ENCODE data around the gene DENND6A.
"Not testable (repeated sequence)": the region's sequence is repeated elsewhere in the genome, so short reads cannot be mapped to it uniquely, and the experiment has no call there.

The DENND6A gene, protein sequence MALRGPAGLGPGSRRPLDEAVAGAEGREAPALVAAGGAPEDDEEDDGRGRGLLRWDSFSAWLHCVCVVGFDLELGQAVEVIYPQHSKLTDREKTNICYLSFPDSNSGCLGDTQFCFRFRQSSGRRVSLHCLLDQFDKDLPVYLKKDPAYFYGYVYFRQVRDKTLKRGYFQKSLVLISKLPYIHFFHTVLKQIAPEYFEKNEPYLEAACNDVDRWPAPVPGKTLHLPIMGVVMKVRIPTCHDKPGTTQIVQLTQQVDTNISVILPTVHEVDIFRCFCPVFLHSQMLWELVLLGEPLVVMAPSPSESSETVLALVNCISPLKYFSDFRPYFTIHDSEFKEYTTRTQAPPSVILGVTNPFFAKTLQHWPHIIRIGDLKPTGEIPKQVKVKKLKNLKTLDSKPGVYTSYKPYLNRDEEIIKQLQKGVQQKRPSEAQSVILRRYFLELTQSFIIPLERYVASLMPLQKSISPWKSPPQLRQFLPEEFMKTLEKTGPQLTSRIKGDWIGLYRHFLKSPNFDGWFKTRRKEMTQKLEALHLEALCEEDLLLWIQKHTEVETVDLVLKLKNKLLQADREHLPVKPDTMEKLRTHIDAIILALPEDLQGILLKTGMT

DNA sequence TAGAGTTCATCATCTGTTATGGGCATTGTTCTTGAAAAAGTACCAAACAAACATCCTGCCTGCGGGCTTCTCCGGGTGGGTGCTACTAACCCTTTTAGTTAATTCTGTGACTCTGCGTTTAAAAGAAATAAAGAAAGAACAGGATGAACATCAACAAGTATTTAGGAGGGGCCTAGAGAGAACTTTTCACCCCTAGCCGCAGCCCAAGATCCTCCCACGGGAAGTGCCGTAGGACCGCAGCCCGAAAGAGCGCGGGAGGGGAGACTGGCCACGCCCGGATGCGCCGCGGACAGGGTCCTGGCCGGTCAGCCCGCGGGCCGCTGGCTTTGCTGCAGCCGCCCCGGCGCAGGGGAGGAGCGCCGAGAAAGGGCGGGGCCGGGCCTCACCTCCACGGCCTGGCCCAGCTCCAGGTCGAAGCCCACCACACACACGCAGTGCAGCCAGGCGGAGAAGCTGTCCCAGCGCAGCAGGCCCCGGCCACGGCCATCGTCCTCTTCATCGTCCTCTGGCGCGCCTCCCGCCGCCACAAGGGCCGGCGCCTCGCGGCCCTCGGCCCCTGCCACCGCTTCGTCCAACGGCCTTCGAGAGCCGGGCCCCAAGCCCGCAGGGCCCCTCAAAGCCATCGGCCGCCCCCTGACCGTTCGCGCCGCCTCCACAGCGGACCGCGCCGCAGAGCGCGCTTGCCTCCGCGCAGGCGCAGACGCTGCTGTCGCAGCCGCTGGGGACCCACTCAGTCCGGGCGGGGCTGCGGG lies at the start of gene DENND6A:
DENND6A (minus strand) TSS at position 682 of the 752 bp plus-strand sequence; CDS start at position 623, 59 bp downstream.
- peak; percentile 50 to 96 for DNase-seq (ENCODE audit: low read depth in 2 of 2)

DNA sequence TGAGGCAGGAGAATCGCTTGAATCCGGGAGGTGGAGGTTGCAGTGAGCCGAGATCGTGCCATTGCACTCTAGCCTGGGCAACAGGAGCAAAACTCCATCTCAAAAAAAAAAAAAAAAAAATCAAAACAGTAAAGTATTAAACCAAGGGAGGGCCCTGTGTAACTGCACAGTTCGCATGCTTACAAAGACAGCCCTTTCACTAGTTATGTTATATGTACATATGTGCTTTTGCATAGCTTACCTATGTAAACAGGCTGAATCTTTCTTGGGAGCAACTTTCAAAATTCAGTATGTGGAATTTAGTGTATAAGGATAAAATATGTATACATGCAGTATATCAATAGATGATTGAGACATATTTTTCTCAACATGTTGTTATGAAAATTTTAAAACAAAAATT lies 47.1 kb upstream of the DENND6A start:
- no peak for DNase-seq (ENCODE audit: low read depth in 2 of 2)

DNA sequence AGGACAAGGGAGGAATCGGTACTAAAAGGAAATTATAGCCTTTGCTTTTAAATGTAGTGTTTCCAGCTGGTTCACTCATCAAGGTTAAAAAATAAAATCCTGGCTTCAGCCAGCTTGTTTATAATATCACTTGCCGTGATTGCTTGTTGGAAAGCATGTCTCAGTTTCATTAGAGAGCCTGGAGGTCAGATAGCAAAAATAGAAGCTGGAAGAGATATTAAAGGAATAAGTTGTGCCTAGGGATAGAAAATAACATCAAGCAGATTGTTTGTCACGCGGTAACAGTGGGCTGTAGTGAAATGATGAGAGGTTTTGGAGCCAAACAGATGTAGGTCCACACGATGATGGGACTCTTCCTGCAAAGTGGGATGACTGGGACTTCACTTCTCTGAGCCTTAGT lies 45.5 kb upstream of the DENND6A start:
- no peak for DNase-seq (ENCODE audit: low read depth in 2 of 2)

DNA sequence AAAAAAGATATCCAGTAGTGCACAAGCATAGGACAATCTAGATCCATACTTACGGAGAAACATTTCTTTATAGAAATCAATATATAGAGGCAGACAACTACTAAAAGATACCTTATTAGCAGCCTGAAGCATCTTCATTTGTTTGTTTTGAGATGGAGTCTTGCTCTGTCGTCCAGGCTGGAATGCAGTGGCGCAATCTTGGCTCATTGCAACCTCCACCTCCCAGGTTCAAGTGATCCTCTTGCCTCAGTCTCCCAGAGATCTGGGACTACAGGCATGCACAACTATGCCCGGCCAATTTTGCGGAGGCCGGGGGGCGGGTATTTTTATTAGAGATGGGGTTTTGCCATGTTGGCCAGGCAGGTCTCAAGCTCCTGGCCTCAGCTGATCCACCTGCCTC lies 45.0 kb upstream of the DENND6A start:
- no peak for DNase-seq (ENCODE audit: low read depth in 2 of 2)

DNA sequence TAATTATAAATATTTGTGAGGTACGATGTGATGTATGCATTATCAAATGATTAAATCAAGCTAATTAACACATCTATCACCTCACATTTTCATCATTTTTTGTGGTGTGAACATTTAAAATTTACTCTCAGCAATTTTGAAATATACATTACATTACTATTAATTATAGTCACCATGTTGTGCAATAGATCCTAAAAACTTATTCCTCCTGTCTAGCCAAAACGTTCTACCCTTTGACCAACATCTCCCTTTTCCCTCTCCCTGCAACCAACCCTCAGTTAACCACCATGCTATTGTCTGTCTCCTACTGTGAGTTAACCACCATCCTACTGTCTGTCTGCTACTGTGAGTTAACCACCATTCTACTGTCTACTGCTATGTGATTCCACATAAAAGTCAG lies 42.5 kb upstream of the DENND6A start:
- no peak for DNase-seq (ENCODE audit: low read depth in 2 of 2)

DNA sequence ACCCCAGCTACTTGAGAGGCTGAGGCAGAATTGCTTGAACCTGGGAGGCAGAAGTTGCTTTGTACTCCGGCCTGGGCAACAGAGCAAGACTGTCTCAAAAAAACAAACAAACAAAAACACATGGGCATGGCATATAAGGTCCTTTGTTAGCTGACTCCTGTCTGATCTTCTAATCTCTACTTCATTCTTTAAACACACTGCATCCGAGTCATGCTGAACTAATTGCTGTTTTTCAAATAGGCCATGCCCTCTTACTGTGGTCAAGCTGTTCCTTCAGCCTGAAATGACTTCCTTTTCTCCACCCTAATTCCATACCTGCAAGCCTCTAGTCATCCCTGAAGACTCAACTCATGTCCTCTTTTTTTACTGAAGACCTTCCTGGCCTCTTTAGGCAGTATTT lies 40.9 kb upstream of the DENND6A start:
- DNase-seq (ENCODE audit: low read depth in 2 of 2), result no peak

DNA sequence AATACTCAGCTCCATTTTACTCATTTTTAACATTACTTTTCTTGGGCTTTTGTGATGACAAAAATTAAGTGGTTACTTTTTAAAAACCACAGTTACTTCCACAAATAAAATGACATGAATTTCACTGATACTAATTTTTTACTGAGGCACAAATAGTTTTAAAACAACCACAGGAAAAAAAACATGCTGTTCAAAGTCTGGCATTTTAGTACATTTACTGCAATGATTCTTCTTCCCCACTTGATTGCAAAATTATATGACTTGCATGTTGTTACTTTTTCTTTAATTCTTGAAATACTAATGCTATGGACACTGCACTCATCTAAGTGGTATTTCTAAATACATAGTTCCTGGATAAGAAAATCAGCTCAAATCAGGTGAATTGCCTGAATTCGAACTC lies 38.4 kb upstream of the DENND6A start:
- no peak for DNase-seq (ENCODE audit: low read depth in 2 of 2)

DNA sequence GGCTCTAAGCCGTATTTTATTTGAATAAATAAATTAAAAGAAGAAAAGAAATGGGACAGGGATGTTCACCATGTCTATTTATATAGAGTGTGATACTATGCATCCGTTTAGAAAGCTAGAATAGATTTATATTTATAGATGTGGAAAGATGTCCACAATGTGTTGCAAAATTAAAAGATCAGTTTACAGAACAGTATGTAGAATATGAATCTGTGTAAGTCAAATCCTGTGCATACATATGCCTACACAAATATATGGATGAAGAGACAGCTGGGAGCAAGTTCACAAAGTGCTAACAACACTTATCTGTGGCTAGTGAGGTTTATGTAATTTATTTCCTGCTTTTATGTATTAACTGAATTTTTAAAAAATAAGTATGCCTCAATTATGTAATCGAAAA lies 37.8 kb upstream of the DENND6A start:
- no peak for DNase-seq (ENCODE audit: low read depth in 2 of 2)

DNA sequence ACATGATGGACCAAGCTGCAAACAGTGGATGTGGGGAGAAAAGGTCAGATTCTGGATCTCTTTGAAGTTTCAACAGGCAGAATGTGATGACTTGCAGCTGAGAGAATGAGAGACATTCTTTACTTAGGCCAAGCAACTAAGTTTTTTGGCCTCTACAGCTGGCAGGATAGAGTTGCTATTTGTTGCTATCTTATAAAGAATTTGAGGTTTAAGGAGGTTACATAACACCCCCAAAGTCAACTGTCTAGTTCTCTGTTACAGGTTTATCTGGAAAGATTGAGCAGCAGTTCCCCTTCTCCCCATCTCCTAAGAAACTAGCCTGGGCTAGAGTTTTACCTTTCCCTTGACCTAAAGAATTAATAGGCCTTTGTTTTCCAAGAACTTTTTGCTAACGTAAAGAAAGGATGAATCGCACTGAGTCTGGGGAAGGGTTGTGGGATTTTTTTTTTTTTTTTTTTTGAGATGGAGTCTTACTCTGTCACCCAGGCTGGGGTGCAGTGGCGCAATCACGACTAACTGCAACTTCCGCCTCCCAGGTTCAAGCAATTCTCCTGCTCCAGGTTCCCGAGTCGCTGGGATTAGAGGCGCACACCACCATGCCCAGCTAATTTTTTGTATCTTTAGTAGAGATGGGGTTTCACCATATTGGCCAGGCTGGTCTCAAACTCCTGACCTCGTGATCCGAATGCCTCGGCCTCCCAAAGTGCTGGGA lies 36.6 kb upstream of the DENND6A start:
- DNase-seq (ENCODE audit: low read depth in 2 of 2), result no peak

DNA sequence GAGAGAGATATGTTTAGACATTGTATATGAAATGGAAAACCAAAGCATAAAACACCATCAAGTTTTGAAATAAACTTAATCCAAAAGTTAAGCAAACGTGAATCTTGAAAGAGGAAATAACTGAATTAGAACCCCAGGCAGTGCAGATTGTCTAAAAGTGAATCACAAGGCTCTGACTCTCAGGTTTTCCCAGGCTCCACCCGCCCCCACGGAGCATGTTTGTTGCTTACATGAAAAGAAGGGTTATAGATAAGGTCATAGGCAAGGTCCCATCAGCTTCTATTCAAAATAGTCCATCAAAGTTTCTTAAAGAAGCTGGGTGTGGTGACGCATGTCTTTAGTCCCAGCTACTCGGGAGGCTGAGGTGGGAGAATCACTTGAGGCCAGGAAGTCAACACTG lies 34.2 kb upstream of the DENND6A start:
- no peak for DNase-seq (ENCODE audit: low read depth in 2 of 2)

DNA sequence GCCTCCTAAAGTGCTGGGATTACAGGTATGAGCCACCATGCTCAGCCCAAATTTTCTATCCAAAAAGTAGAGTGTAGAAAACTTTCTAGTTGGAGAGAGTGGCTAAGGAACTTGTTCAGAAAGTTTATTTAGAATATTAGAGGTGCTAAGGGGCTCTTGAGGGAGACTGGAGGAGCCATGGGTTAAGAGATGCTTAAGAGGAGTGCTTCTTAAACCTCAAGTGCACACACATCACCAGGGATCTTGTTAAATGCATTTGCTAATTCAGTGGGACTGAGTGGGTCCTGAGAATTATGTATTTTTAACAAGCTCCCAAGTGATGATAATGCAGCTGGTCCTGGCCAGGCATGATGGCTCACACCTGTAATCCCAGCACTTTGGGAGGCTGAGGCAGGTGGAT lies 33.5 kb upstream of the DENND6A start:
- DNase-seq (ENCODE audit: low read depth in 2 of 2), result no peak

DNA sequence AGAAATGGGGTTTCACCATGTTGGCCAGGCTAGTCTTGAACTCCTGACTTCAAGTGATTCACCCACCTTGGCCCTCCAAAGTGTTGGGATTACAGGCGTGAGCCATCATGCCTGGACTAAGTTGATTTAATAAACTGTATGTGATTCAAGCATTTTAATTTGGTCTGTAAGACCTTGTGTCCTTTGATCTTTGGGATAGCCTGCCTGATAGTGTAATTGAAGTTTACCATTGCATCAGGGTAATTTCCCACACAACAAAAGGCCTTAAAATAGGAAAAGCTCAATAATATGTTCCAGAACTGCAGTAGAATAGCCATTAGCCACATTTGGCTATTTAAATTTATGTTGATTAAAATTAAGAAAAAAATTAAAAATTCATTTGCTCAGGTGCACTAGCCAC lies 25.2 kb upstream of the DENND6A start:
- DNase-seq (ENCODE audit: low read depth in 2 of 2), result no peak

DNA sequence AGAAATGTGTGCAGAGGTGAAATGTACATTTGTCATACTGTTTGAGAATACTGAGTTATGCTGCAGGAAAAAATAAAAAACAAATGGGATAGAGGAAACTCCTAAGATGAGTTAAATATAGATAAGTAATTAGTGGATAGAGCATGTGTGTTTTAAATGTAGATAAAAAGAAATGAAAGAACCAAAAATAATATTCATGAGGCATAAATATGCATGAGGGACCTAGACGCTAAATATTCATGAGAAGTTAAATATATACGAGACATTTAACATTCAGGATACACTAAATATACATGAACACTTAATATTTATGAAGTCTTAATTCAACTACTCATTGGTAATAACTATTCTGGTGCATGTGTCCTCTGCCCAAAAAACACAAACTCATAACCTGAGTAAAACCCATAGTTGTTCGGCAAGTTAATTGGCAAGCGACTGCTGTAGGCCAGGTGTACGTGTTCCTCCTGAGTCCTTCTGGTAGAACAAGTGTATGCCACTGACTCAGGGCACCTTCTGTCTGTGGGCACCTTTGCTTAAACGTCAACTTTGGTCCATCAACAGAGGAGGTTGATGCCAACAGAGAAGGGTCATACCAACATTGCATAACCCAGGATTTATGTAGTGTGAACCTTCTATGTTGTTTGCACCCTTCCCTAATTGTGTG lies 24.5 kb upstream of the DENND6A start:
- no peak for DNase-seq (ENCODE audit: low read depth in 2 of 2)

DNA sequence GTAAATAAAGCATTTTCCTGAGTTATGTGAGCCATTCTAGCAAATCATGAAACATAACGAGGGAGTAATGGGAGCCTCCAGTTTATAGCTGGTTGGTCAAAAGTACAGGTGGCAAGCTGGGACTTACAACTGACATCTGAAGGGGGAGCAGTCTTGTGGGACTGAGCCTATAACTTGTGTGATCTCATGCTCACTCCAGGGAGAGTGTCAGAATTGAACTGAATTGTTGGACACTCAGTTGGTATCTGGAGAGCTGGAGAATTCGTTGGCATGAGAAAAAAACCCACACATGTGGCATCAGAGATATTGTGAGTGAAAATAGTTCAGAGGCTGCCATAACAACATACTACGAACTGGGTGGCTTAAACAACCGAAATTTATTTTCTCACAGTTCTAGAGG lies 22.8 kb upstream of the DENND6A start:
- no peak for DNase-seq (ENCODE audit: low read depth in 2 of 2)

DNA sequence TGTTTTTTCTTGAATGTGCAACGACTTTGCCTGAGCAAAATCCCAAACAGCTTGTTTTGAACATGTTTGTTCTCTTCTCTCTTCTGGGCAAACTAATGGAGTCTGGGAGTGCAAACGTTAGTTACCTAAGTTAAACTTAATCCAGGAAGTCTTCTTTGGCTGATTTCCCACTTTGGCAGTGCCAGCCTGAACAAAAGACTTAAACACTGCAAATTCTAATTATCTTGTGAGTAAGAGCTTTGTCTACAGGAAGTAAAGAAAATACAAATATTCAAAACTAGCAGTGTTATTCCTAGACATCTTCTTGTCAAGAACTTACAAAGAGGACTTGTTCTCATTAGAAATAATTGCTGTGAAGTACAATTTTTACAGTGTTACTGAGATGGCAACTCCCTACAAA lies 16.7 kb upstream of the DENND6A start:
- DNase-seq (ENCODE audit: low read depth in 2 of 2), result no peak

DNA sequence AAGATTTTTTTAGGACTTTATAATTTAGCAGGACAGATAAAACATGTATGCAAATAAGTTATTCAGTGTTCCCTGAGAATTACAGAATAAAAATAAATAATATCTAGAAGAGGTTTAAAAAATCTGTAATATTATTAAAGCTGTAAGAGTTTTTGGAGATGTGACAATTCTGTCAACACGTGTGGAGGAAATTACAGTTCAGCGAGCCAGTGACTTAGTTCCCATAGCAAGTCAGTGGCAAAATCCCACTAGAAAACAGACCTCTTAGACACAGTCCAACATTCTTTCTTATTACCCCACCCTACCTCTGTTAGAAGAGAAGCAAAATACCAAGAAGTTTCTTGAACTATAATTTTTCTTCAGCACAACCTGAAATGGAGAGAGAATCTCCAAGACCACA lies 16.2 kb upstream of the DENND6A start:
- DNase-seq (ENCODE audit: low read depth in 2 of 2), result no peak

DNA sequence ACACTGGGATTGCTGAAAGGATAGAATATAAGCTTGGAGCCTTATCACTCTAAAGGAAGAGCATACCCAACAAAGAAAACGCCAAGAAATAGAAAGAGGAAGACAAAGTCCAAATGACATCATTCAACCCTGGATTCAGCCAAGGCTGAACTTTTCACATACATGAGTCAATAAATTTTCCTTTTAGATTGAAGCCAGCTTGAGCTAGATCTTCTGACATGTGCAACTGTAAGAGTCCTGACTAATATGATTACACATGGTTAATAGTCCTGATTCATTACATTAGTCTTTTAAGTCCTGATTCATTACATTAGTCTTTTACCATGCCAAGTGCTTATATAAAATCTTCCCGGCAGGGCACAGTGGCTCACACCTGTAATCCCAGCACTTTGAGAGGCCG lies 13.6 kb upstream of the DENND6A start:
- DNase-seq (ENCODE audit: low read depth in 2 of 2), result no peak

DNA sequence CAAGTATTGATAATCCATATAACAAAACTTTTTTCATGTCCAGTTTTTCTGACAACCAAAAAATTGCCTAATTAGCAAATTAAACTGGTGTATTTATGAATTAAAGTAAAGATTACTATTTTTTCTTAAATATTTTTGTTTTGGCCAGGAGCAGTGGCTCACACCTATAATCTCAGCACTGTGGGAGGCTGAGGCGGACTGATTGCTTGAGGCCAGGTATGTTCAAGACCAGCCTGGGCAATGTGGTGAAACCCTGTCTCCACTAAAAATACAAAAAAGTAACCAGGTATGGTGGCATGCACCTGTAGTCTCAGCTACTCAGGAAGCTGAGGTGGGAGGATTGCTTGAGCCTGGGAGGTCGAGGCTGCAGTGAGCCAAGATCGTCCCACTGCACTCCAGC lies 12.5 kb upstream of the DENND6A start:
- not testable (repeated sequence) for DNase-seq (ENCODE audit: low read depth in 2 of 2)

DNA sequence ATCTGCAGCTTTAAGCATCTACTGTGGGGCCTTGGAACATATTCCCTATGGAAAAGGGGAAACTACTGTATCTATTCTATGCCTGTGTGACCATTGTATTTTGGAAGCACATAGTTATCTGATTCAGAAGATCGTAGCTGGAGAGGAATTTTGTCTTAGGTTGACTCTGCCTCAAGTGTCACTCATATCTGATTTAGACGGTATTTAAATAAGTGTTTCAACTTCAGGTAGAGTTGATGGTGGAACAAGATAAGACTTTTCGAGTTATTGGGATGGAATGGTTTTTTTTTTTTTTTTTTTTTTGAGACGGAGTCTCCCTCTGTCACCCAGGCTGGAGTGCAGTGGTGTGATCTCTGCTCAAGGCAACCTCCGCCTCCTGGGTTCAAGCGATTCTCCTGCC lies 8.9 kb upstream of the DENND6A start:
- no peak for DNase-seq (ENCODE audit: low read depth in 2 of 2)

DNA sequence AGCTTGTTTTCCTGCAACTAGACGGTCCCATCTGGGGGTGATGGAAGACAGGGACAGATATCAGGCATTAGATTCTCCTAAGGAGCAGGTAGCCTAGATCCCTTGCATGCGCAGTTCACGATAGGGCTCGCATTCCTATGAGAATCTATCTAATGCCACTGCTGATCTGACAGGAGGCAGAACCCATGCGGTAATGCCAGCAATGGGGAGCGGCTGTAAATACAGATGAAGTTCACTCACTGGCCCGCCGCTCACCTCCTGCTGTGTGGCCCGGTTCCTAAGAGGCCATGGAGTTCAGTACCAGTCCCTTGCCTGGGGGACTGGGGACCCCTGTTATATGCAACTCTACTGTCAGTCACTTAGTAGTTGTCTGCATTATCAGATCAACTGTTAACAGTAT lies 7.9 kb upstream of the DENND6A start:
- DNase-seq (ENCODE audit: low read depth in 2 of 2), result no peak

DNA sequence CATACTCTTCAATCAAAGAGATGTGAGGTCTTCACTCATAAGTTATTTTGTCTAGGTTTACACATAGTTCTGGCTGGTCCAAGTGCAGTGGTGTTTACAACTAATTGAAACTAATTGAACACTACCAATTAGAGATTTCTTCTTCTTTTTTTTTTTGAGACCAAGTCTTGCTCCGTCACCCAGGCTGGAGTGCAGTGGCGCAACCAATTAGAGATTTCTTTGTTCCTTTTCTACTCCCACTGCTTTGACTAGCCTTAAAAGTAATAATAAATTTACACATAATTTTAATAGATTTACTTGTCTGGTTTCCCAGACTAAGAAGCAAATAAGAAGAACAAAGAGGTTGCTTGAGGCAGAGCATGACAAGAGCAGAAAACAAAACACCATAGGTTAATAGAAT lies 6.7 kb upstream of the DENND6A start:
- no peak for DNase-seq (ENCODE audit: low read depth in 2 of 2)
